ENCODE results near the gene ZNF681. TPM values are rescaled to one million over a fixed set of nuclear protein-coding genes. Genes with fewer than 3 reads are reported as not detected.
A peak's percentile ranks its signal among the peaks of the same experiment; 100 is the strongest.

The ZNF681 gene
- total RNA-seq = 1 to 10 TPM; 5.7 to 9.1 TPM

GRCh38 chr19:23758187-23759074, at the start of gene ZNF681:
Gene ZNF681, minus strand, starts transcription at chr19:23758891. Its CDS starts 142 bp downstream, at chr19:23758749.
- Mint-ChIP-seq H3K4me3 (peak within 1 kb of the TSS; percentile 95), H3K36me3 (ENCODE audit: low read depth) (peaks cover 25% of the 10 kb centered on the region), H3K4me1 (peaks cover 25% of the 10 kb centered on the region), H3K9me3 (ENCODE audit: low read depth) (peaks cover 8% of the 10 kb centered on the region), H3K27me3 (no peaks in the 10 kb centered on the region), H3K27ac (peak within 1 kb of the TSS; percentile 95)
- ChIA-PET POLR2A (interaction anchor here (0.6 to 1.4 kb wide), 3 partner anchors 71 to 135 kb away, joined by 3 to 8 read pairs (median 4); partner anchors contain the start of gene ZNF675), CTCF (interaction anchor here (0.5 to 2.1 kb wide), 8 partner anchors 11 to 363 kb away, joined by 3 to 9 read pairs (median 4); partner anchors contain the start of genes ZNF675 and ZNF91)
- DNase-seq (peak; percentile 94), ATAC-seq (peak; percentile 93)
- intact Hi-C loops (cut with DNase I, micrococcal nuclease) = loop anchor here (1.0 to 5.0 kb wide), 7 partner anchors 71 to 1126 kb away; partner anchors contain the start of genes ZNF675 (in 2 of the 2), ZNF91 (in 2 of the 2), ZNF492 (in 1 of the 2) and ZNF726 (in 1 of the 2)

GRCh38 chr19:23804676-23805075, 46.0 kb upstream of the ZNF681 start:
- ChIA-PET CTCF (interaction anchor here (1.4 kb wide), 1 partner anchor 13 kb away, joined by 3 read pairs; no protein-coding TSS in a partner anchor), POLR2A (no interaction called here)
- Mint-ChIP-seq H3K4me3 (no peak overlapping the region), H3K9me3 (ENCODE audit: low read depth) (peaks cover 2% of the 10 kb centered on the region), H3K36me3 (ENCODE audit: low read depth) (peaks cover 12% of the 10 kb centered on the region), H3K4me1 (peaks cover 22% of the 10 kb centered on the region), H3K27ac (no peak overlapping the region), H3K27me3 (no peaks in the 10 kb centered on the region)
- DNase-seq (no peak), ATAC-seq (no peak)
- intact Hi-C loops (cut with DNase I, micrococcal nuclease) = loop anchor here in 1 of 2 experiments (5.0 kb wide), 1 partner anchor 117 kb away; the partner anchor contains the start of gene ZNF675

GRCh38 chr19:23802290-23802689, 43.6 kb upstream of the ZNF681 start:
- Mint-ChIP-seq H3K4me3 (peak overlapping the region; percentile 42), H3K9me3 (ENCODE audit: low read depth) (peaks cover 2% of the 10 kb centered on the region), H3K4me1 (peaks cover 29% of the 10 kb centered on the region), H3K27ac (peak overlapping the region; percentile 82), H3K36me3 (ENCODE audit: low read depth) (peaks cover 6% of the 10 kb centered on the region), H3K27me3 (no peaks in the 10 kb centered on the region)
- POLR2A ChIA-PET = interaction anchor here (0.7 kb wide), 1 partner anchor 112 kb away, joined by 3 read pairs; the partner anchor contains the start of gene ZNF726
- ATAC-seq = peak; percentile 74
- DNase-seq = peak; percentile 14
- intact Hi-C loops (cut with DNase I, micrococcal nuclease) = loop anchor here in 1 of 2 experiments (5.0 kb wide), 1 partner anchor 115 kb away; the partner anchor contains the start of gene ZNF675
- CTCF ChIA-PET = interaction anchor here (1.2 kb wide), 1 partner anchor 16 kb away, joined by 3 read pairs; no protein-coding TSS in a partner anchor

- POLR2A ChIA-PET = interaction anchor here (0.7 kb wide), 1 partner anchor 113 kb away, joined by 3 read pairs; the partner anchor contains the start of gene ZNF726
- intact Hi-C loops (cut with DNase I, micrococcal nuclease) = loop anchor here in 1 of 2 experiments (5.0 kb wide), 1 partner anchor 115 kb away; the partner anchor contains the start of gene ZNF675
- CTCF ChIA-PET = interaction anchor here (0.7 to 1.2 kb wide), 2 partner anchors 16 to 60 kb away, joined by 3 to 4 read pairs; no protein-coding TSS in a partner anchor
- Mint-ChIP-seq H3K4me3 (peak overlapping the region; percentile 42), H3K36me3 (ENCODE audit: low read depth) (peaks cover 7% of the 10 kb centered on the region), H3K27me3 (no peaks in the 10 kb centered on the region), H3K9me3 (ENCODE audit: low read depth) (peaks cover 2% of the 10 kb centered on the region), H3K27ac (peak overlapping the region; percentile 82), H3K4me1 (peaks cover 29% of the 10 kb centered on the region)
- peak; percentile 6 for ATAC-seq
- DNase-seq = no peak
Measured at GRCh38 chr19:23801803-23802202, 43.1 kb upstream of the ZNF681 start.

GRCh38 chr19:23800868-23801267, 42.2 kb upstream of the ZNF681 start:
- DNase-seq = no peak
- no peak for ATAC-seq
- CTCF ChIA-PET = interaction anchor here (0.6 kb wide), 1 partner anchor 202 kb away, joined by 3 read pairs; no protein-coding TSS in a partner anchor
- peak overlapping the region; percentile 47 for H3K27ac Mint-ChIP-seq
- intact Hi-C loops (cut with DNase I, micrococcal nuclease) = loop anchor here in 1 of 2 experiments (1.0 to 5.0 kb wide), 2 partner anchors 114 to 422 kb away; partner anchors contain the start of gene ZNF675
- no peak overlapping the region for H3K4me3 Mint-ChIP-seq
- H3K27me3 Mint-ChIP-seq = no peaks in the 10 kb centered on the region
- H3K4me1 Mint-ChIP-seq = peaks cover 29% of the 10 kb centered on the region
- POLR2A ChIA-PET = no interaction called here
- peaks cover 8% of the 10 kb centered on the region for H3K9me3 Mint-ChIP-seq (ENCODE audit: low read depth)
- H3K36me3 Mint-ChIP-seq (ENCODE audit: low read depth) = peaks cover 15% of the 10 kb centered on the region

- DNase-seq (no peak), ATAC-seq (peak; percentile 28)
- Mint-ChIP-seq H3K9me3 (ENCODE audit: low read depth) (peaks cover 9% of the 10 kb centered on the region), H3K27me3 (no peaks in the 10 kb centered on the region), H3K36me3 (ENCODE audit: low read depth) (peaks cover 17% of the 10 kb centered on the region), H3K4me3 (no peak overlapping the region), H3K27ac (peak overlapping the region; percentile 47), H3K4me1 (peaks cover 29% of the 10 kb centered on the region)
- ChIA-PET POLR2A (interaction anchor here (0.6 kb wide), 1 partner anchor 1767 kb away, joined by 17 read pairs; no protein-coding TSS in a partner anchor), CTCF (interaction anchor here (0.6 kb wide), 1 partner anchor 203 kb away, joined by 3 read pairs; no protein-coding TSS in a partner anchor)
- intact Hi-C loops (cut with DNase I, micrococcal nuclease) = loop anchor here in 1 of 2 experiments (1.0 to 5.0 kb wide), 2 partner anchors 113 to 421 kb away; partner anchors contain the start of gene ZNF675
Measured at GRCh38 chr19:23800271-23800670, 41.6 kb upstream of the ZNF681 start.

- H3K9me3 Mint-ChIP-seq (ENCODE audit: low read depth) = peaks cover 8% of the 10 kb centered on the region
- intact Hi-C loops (cut with DNase I, micrococcal nuclease) = no loop called here
Measured at GRCh38 chr19:23799321-23799720, 40.6 kb upstream of the ZNF681 start.

GRCh38 chr19:23795462-23795861, 36.8 kb upstream of the ZNF681 start:
- Mint-ChIP-seq H3K4me1 (peaks cover 17% of the 10 kb centered on the region), H3K4me3 (no peak overlapping the region), H3K27ac (no peak overlapping the region), H3K9me3 (ENCODE audit: low read depth) (peaks cover 8% of the 10 kb centered on the region), H3K27me3 (no peaks in the 10 kb centered on the region), H3K36me3 (ENCODE audit: low read depth) (peaks cover 18% of the 10 kb centered on the region)
- ChIA-PET POLR2A (no interaction called here), CTCF (interaction anchor here (0.7 to 1.4 kb wide), 2 partner anchors 22 to 92 kb away, joined by 3 to 4 read pairs; no protein-coding TSS in a partner anchor)
- no peak for ATAC-seq
- no peak for DNase-seq
- intact Hi-C loops (cut with DNase I, micrococcal nuclease) = no loop called here

More at GRCh38 chr19:23799321-23799720, 40.6 kb upstream of the ZNF681 start:
- Mint-ChIP-seq H3K4me3 (peak overlapping the region; percentile 59), H3K4me1 (peaks cover 29% of the 10 kb centered on the region), H3K27ac (peak overlapping the region; percentile 84), H3K27me3 (no peaks in the 10 kb centered on the region), H3K36me3 (ENCODE audit: low read depth) (peaks cover 19% of the 10 kb centered on the region)
- peak; percentile 77 for ATAC-seq
- DNase-seq = peak; percentile 50
- ChIA-PET POLR2A (interaction anchor here (1.2 kb wide), 1 partner anchor 288 kb away, joined by 4 read pairs; the partner anchor contains the start of gene ZNF254), CTCF (no interaction called here)

GRCh38 chr19:23792784-23793183, 34.1 kb upstream of the ZNF681 start:
- H3K27ac Mint-ChIP-seq = no peak overlapping the region
- DNase-seq = no peak
- CTCF ChIA-PET = no interaction called here
- peaks cover 8% of the 10 kb centered on the region for H3K9me3 Mint-ChIP-seq (ENCODE audit: low read depth)
- H3K4me1 Mint-ChIP-seq = peaks cover 10% of the 10 kb centered on the region
- no peaks in the 10 kb centered on the region for H3K27me3 Mint-ChIP-seq
- intact Hi-C loops (cut with DNase I, micrococcal nuclease) = no loop called here
- no peak overlapping the region for H3K4me3 Mint-ChIP-seq
- H3K36me3 Mint-ChIP-seq (ENCODE audit: low read depth) = peaks cover 22% of the 10 kb centered on the region
- no peak for ATAC-seq
- POLR2A ChIA-PET = no interaction called here

- DNase-seq (no peak), ATAC-seq (no peak)
- Mint-ChIP-seq H3K27me3 (no peaks in the 10 kb centered on the region), H3K4me1 (peaks cover 10% of the 10 kb centered on the region), H3K9me3 (ENCODE audit: low read depth) (peaks cover 2% of the 10 kb centered on the region), H3K36me3 (ENCODE audit: low read depth) (peaks cover 17% of the 10 kb centered on the region), H3K27ac (no peak overlapping the region), H3K4me3 (no peak overlapping the region)
- POLR2A ChIA-PET = no interaction called here
- intact Hi-C loops (cut with DNase I, micrococcal nuclease) = no loop called here
- CTCF ChIA-PET = interaction anchor here (1.2 to 1.4 kb wide), 2 partner anchors 8 to 23 kb away, joined by 3 read pairs; no protein-coding TSS in a partner anchor
Measured at GRCh38 chr19:23790641-23791488, 32.2 kb upstream of the ZNF681 start.
